T-helper 17 cell (primary cell): Measurements from ENCODE around the gene RAI1. TPM values are rescaled to one million over a fixed set of nuclear protein-coding genes. Genes with fewer than 3 reads are reported as not detected.

Source experiments
- ATAC-seq: fragments of 150-1000 bp; cut with Tn5 transposase; 2 replicates; pipeline ENCODE4 v1.10.0; 2021; ENCODE audit warnings: mild to moderate bottlenecking, moderate library complexity
- DNase-seq, 3 donors: peaks; one replicate each; pipeline versions ENCODE4 v3.0.0 to v3.0.0-alpha.2; 2020 to 2021
- H3K9me3 ChIP-seq: one replicate; pipeline ENCODE4 v1.7.0; 2013; ENCODE audit warnings: low read length, mild to moderate bottlenecking; ENCODE audit not compliant: control insufficient read depth, poor library complexity, severe bottlenecking
- H3K27ac Mint-ChIP-seq: one replicate; pipeline ENCODE4 v1.8.0; 2022; ENCODE audit warnings: mild to moderate bottlenecking, moderate library complexity, mixed read lengths
- H3K27me3 Mint-ChIP-seq: one replicate; pipeline ENCODE4 v1.8.0; 2022; ENCODE audit warnings: mixed read lengths
- H3K36me3 Mint-ChIP-seq: one replicate; pipeline ENCODE4 v1.8.0; 2022; ENCODE audit warnings: low read depth, mixed read lengths
- H3K4me1 Mint-ChIP-seq: one replicate; pipeline ENCODE4 v1.8.0; 2022; ENCODE audit warnings: mild to moderate bottlenecking, mixed read lengths
- H3K4me3 Mint-ChIP-seq: one replicate; pipeline ENCODE4 v1.8.0; 2022; ENCODE audit warnings: mild to moderate bottlenecking, moderate library complexity, mixed read lengths
- total RNA-seq, 4 donors: library from RNA in 2 of 4; stranded (reverse) in 2 of 4; gene quantifications; one replicate each; pipeline ENCODE4 v1.2.3 and lab custom pipeline; 2022 to 2026

Gene RAI1
- total RNA-seq, 2 donors from 2014 or later = 18.4 to 18.6 TPM

- H3K36me3 Mint-ChIP-seq = no peaks in the 10 kb centered on the region
- H3K27me3 Mint-ChIP-seq = no peaks in the 10 kb centered on the region
- H3K9me3 ChIP-seq = no peaks in the 10 kb centered on the region
- H3K4me3 Mint-ChIP-seq = peak overlapping the region; percentile 78
- H3K27ac Mint-ChIP-seq = peak overlapping the region; percentile 95
- peak; percentile 49 to 62 (median 60) for DNase-seq
- ATAC-seq = peak; percentile 97
- H3K4me1 Mint-ChIP-seq = peaks cover 35% of the 10 kb centered on the region
These were observed 168.0 kb downstream of the RAI1 start for GRCh38 chr17:17849147-17849820.

DNA sequence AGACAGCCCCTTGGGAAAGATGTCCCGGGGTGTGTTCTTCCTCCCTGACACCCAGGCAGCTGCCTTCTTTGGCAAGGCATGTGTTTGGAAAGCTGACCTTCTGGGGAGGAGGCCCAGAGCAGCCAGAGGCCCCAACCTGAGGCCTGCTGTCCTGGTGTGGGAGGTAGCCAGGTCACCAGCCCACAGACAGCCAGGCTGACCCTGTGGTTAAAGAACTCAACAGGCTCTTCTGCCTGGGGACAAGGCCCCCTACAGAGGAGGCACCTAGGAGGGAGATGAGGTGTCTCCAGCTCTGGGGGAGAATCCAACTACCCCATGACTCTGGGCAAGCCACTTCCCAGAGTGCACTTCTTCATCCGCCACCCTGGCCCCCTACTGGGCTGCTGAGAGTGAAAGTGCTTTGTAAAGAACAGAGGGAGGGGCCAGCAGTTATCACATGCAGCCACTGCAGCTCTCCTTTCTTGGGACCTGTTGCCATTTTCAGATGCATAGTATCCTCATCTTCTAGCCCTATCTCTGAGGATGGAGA is 168.7 kb downstream of the RAI1 start:
- Mint-ChIP-seq H3K27me3 (no peaks in the 10 kb centered on the region), H3K36me3 (no peaks in the 10 kb centered on the region), H3K4me3 (peak overlapping the region; percentile 78), H3K4me1 (peaks cover 38% of the 10 kb centered on the region), H3K27ac (peak overlapping the region; percentile 95)
- DNase-seq (peak; percentile 41 to 46 (median 44)), ATAC-seq (peak; percentile 72)
- no peaks in the 10 kb centered on the region for H3K9me3 ChIP-seq

DNA sequence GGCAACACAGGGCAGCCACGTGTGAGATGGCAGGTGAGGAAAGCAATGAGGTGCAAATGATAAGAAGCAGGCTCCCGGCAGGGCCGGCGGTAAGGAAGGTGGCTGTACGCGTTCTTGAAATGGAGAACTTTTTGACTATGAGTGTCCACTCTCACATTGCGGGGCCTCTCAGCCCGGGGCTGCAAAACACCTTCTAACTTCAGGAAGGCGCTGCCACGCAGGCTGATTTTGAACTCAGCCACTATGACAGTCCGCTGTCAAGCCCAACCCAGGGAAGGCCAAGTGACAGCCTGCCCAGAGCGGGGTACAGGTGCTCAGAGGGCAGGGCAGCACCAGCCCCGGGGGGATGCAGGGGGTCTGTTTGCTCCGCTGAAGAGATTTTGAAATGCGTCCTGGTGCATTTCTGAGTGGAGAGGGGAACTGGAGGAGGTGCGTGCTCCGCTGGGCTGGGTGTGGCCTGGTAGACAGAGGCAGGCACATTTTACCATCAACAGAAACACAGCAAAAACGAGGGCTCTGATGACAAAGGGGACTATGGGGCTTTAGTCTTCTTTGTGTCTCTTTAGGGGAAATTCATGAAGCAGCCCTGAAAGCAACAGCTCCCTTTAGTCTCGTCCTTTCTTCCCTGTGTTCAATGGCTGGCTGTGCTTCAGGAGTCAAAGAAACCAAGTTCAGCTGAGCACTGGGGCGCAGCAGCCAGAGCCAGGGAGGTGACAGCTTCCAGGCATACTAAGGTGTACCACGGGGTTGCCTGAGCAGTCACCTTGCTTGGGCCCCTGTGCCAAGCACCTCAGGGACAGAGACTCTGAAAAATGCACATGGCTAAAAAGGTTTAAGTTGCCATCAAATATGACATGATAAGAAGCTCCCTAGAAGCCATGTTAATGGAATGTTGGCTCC is 170.1 kb downstream of the RAI1 start:
- Mint-ChIP-seq H3K36me3 (no peaks in the 10 kb centered on the region), H3K4me1 (peaks cover 43% of the 10 kb centered on the region), H3K27me3 (no peaks in the 10 kb centered on the region), H3K4me3 (peak overlapping the region; percentile 12), H3K27ac (peak overlapping the region; percentile 95)
- H3K9me3 ChIP-seq = no peaks in the 10 kb centered on the region
- no peak for DNase-seq
- no peak for ATAC-seq

DNA sequence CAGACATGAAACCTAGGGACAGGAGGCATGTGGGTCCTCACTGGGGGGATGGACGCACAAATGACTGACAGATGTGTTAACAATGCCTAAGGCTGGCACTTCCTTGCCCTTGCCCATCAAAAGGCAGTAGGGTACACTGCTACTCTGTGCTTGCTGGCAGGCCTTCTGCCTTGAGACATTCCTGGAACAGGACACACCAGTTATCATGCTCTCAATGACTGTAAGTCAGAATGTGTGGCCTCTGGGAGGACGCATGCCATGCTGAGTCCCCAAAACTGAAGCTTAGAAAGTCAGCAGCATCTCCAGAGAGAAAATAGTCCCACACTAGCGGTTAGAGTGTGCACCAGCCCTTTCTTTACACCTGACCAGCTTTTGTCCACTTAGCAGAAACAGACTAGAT is 171.7 kb downstream of the RAI1 start:
- DNase-seq (no peak), ATAC-seq (no peak)
- Mint-ChIP-seq H3K27ac (no peak overlapping the region), H3K4me1 (peaks cover 38% of the 10 kb centered on the region), H3K27me3 (no peaks in the 10 kb centered on the region), H3K4me3 (no peak overlapping the region), H3K36me3 (no peaks in the 10 kb centered on the region)
- no peaks in the 10 kb centered on the region for H3K9me3 ChIP-seq

GRCh38 chr17:17853811-17854447 is 172.7 kb downstream of the RAI1 start:
- DNase-seq (no peak), ATAC-seq (no peak)
- H3K27me3 Mint-ChIP-seq = no peaks in the 10 kb centered on the region
- H3K4me3 Mint-ChIP-seq = no peak overlapping the region
- peak overlapping the region; percentile 70 for H3K27ac Mint-ChIP-seq
- no peaks in the 10 kb centered on the region for H3K9me3 ChIP-seq
- peaks cover 29% of the 10 kb centered on the region for H3K4me1 Mint-ChIP-seq
- H3K36me3 Mint-ChIP-seq = no peaks in the 10 kb centered on the region

- Mint-ChIP-seq H3K4me1 (peaks cover 10% of the 10 kb centered on the region), H3K27ac (peak overlapping the region; percentile 70), H3K36me3 (no peaks in the 10 kb centered on the region)
These were observed 174.7 kb downstream of the RAI1 start for GRCh38 chr17:17855976-17856375.

DNA sequence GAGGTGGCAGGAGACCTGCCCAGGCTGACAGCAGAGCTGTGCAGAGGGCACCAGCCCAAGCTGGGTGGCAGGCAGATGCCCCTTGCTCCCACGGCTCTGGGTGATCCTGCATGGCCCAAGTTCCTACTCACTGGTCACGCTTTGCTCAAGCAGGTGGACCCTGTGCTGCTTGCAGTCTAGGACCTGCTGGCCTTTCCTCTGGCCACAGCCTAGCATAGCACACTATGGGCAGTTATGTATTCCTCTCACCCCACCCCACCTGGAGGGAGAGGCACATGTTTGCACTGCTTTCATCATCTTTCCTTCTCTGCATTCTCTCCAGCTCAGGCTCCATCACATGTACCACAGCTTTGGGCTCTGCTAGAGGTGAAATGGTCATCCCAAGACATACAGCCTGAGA is 175.1 kb downstream of the RAI1 start:
- Mint-ChIP-seq H3K4me1 (peaks cover 8% of the 10 kb centered on the region), H3K36me3 (no peaks in the 10 kb centered on the region), H3K27me3 (no peaks in the 10 kb centered on the region), H3K4me3 (no peak overlapping the region), H3K27ac (no peak overlapping the region)
- ATAC-seq = no peak
- DNase-seq = no peak
- H3K9me3 ChIP-seq = no peaks in the 10 kb centered on the region

More at GRCh38 chr17:17855976-17856375, 174.7 kb downstream of the RAI1 start:
- H3K27me3 Mint-ChIP-seq = no peaks in the 10 kb centered on the region
- no peaks in the 10 kb centered on the region for H3K9me3 ChIP-seq
- no peak overlapping the region for H3K4me3 Mint-ChIP-seq
- DNase-seq (no peak), ATAC-seq (no peak)

GRCh38 chr17:17857496-17857895 is 176.2 kb downstream of the RAI1 start:
- H3K36me3 Mint-ChIP-seq = no peaks in the 10 kb centered on the region
- no peak overlapping the region for H3K27ac Mint-ChIP-seq
- ATAC-seq (no peak), DNase-seq (no peak)
- no peaks in the 10 kb centered on the region for H3K27me3 Mint-ChIP-seq
- H3K4me1 Mint-ChIP-seq = peaks cover 10% of the 10 kb centered on the region
- H3K9me3 ChIP-seq = no peaks in the 10 kb centered on the region
- no peak overlapping the region for H3K4me3 Mint-ChIP-seq

- Mint-ChIP-seq H3K4me1 (peaks cover 14% of the 10 kb centered on the region), H3K27me3 (no peaks in the 10 kb centered on the region), H3K4me3 (no peak overlapping the region), H3K36me3 (no peaks in the 10 kb centered on the region), H3K27ac (no peak overlapping the region)
- DNase-seq (peak; percentile 52 to 66 (median 54)), ATAC-seq (peak; percentile 97)
- H3K9me3 ChIP-seq = no peaks in the 10 kb centered on the region
These were observed 178.9 kb downstream of the RAI1 start for GRCh38 chr17:17859909-17860765.

GRCh38 chr17:17860766-17861107 is 179.5 kb downstream of the RAI1 start:
- Mint-ChIP-seq H3K4me1 (peaks cover 12% of the 10 kb centered on the region), H3K27me3 (no peaks in the 10 kb centered on the region), H3K36me3 (no peaks in the 10 kb centered on the region), H3K27ac (no peak overlapping the region), H3K4me3 (no peak overlapping the region)
- no peaks in the 10 kb centered on the region for H3K9me3 ChIP-seq
- no peak for DNase-seq
- ATAC-seq = no peak
